Measurements from ENCODE around the gene ABCD3. TPM values are rescaled to one million over a fixed set of nuclear protein-coding genes. Genes with fewer than 3 reads are reported as not detected.

ABCD3 gene
- total and polyA plus RNA-seq, 7 donors = 15.8 to 48.5 (median 37.7) TPM

GRCh38 chr1:94535879-94536278 lies 117.7 kb downstream of the ABCD3 start:
- Histone ChIP-seq H3K27me3 (ENCODE audit: insufficient read depth in 3 of 3, low read length in 2 of 3) (peaks cover 0 to 25% (median 3%) of the 10 kb centered on the region in 3 donors), H3K9me3 (no peaks in the 10 kb centered on the region), H3K4me1 (no peaks in the 10 kb centered on the region), H3K4me3 (no peak overlapping the region), H3K27ac (no peak overlapping the region), H3K36me3 (ENCODE audit: insufficient read depth in 1 of 2, low read depth in 1 of 2) (peaks cover 0 to 5% of the 10 kb centered on the region in 2 donors)
- intact Hi-C loops (cut with DNase I) = no loop called here
- DNase-seq (no peak), ATAC-seq (no peak)
- TF ChIP-seq, protein P1, sequence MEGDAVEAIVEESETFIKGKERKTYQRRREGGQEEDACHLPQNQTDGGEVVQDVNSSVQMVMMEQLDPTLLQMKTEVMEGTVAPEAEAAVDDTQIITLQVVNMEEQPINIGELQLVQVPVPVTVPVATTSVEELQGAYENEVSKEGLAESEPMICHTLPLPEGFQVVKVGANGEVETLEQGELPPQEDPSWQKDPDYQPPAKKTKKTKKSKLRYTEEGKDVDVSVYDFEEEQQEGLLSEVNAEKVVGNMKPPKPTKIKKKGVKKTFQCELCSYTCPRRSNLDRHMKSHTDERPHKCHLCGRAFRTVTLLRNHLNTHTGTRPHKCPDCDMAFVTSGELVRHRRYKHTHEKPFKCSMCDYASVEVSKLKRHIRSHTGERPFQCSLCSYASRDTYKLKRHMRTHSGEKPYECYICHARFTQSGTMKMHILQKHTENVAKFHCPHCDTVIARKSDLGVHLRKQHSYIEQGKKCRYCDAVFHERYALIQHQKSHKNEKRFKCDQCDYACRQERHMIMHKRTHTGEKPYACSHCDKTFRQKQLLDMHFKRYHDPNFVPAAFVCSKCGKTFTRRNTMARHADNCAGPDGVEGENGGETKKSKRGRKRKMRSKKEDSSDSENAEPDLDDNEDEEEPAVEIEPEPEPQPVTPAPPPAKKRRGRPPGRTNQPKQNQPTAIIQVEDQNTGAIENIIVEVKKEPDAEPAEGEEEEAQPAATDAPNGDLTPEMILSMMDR (IDR thresholded peaks at IDR 0.05) = no peak
- WGBS, 3 donors = 70 to 86% (median 77%) methylated on average over 9 of the region's 9 CpGs

DNA sequence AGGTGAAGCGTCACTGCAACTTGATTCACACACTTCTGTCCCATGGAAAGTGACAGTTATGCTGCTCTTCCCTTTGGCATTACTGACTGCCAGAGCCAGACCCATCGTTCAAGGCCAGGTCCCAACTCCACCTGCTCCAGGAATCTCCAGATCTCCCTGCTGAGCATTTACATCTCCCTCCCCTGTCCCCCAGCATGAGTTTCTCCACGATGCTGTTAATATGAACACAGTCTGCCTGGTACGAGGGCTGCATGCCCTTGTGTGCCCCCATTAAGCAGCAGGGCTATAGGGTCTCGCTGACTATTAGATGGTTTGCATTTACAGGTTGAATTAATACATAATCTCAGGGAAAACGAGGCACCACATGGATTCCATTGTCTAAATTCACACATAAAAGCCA lies 119.1 kb downstream of the ABCD3 start:
- DNase-seq (no peak), ATAC-seq (no peak)
- Histone ChIP-seq H3K9me3 (no peaks in the 10 kb centered on the region), H3K27ac (no peak overlapping the region), H3K4me1 (peaks cover 5% of the 10 kb centered on the region), H3K27me3 (ENCODE audit: insufficient read depth in 3 of 3, low read length in 2 of 3) (peaks cover 0 to 39% (median 15%) of the 10 kb centered on the region in 3 donors), H3K4me3 (no peak overlapping the region), H3K36me3 (ENCODE audit: insufficient read depth in 1 of 2, low read depth in 1 of 2) (peaks cover 0 to 5% of the 10 kb centered on the region in 2 donors)
- WGBS, 3 donors = 60 to 69% (median 62%) methylated on average over 6 of the region's 6 CpGs
- TF ChIP-seq, protein P1 (IDR thresholded peaks at IDR 0.05) = no peak
- intact Hi-C loops (cut with DNase I) = no loop called here

- 45 to 65% (median 47%) methylated on average over 6 of the region's 6 CpGs for WGBS, 3 donors
- intact Hi-C loops (cut with DNase I) = no loop called here
- H3K4me3 ChIP-seq = peak overlapping the region; percentile 34
- peaks cover 6% of the 10 kb centered on the region for H3K4me1 ChIP-seq
- H3K27me3 ChIP-seq (ENCODE audit: insufficient read depth in 3 of 3, low read length in 2 of 3) = peaks cover 2 to 50% (median 16%) of the 10 kb centered on the region in 3 donors
- TF ChIP-seq, protein P1 (IDR thresholded peaks at IDR 0.05) = no peak
- H3K36me3 ChIP-seq (ENCODE audit: insufficient read depth in 1 of 2, low read depth in 1 of 2) = no peaks in the 10 kb centered on the region
- no peak for DNase-seq
- H3K27ac ChIP-seq = no peak overlapping the region
- H3K9me3 ChIP-seq = no peaks in the 10 kb centered on the region
- ATAC-seq = no peak
Measured at GRCh38 chr1:94538243-94538827, 120.1 kb downstream of the ABCD3 start.

- H3K27me3 ChIP-seq (ENCODE audit: insufficient read depth in 3 of 3, low read length in 2 of 3) = peaks cover 7 to 61% (median 18%) of the 10 kb centered on the region in 3 donors
- DNase-seq (no peak), ATAC-seq (no peak)
- no peak overlapping the region for H3K27ac ChIP-seq
- no peaks in the 10 kb centered on the region for H3K36me3 ChIP-seq (ENCODE audit: insufficient read depth in 1 of 2, low read depth in 1 of 2)
- TF ChIP-seq, protein P1 (IDR thresholded peaks at IDR 0.05) = no peak
- H3K9me3 ChIP-seq = no peaks in the 10 kb centered on the region
- H3K4me1 ChIP-seq = peaks cover 6% of the 10 kb centered on the region
- 60 to 80% (median 68%) methylated on average over 3 of the region's 3 CpGs for WGBS, 3 donors
- intact Hi-C loops (cut with DNase I) = no loop called here
- H3K4me3 ChIP-seq = peak overlapping the region; percentile 72
Measured at GRCh38 chr1:94539496-94539895, 121.3 kb downstream of the ABCD3 start.
